H1 (cell line): Measurements from ENCODE around the gene HINT1. TPM values are rescaled to one million over a fixed set of nuclear protein-coding genes. Genes with fewer than 3 reads are reported as not detected.

Experiments
- CTCF ChIA-PET: fragments of 300-600 bp; sonication (Branson Sonifier 250); formaldehyde crosslinking; loops from one replicate; lab custom pipeline; 2021; ENCODE audit not compliant: partially characterized antibody; lab: Charles Lee
- POLR2A ChIA-PET: fragments of 300-600 bp; sonication (Branson Sonifier 250); formaldehyde crosslinking; loops from one replicate; lab custom pipeline; 2021; ENCODE audit warnings: inconsistent platforms; ENCODE audit not compliant: partially characterized antibody; lab: Charles Lee
- DNase-seq, 2 experiments: peaks; one replicate each; pipeline versions ENCODE4 v3.0.0 to v3.0.0-alpha.2; 2010 to 2022; ENCODE audit warnings: low spot score in 2 of 2, low read depth in 1 of 2, mixed read lengths in 1 of 2
- FAIRE-seq: peaks from 2 replicates; lab custom pipeline; 2011; peaks lifted over from hg19 to GRCh38; lab: Jason Lieb, UNC
- H2AFZ ChIP-seq: 2 replicates; pipeline ENCODE4 v1.8.1; 2012; ENCODE audit warnings: low read length, inconsistent platforms
- H2AK5ac ChIP-seq: 2 replicates; pipeline ENCODE4 v1.6.1; 2013; ENCODE audit warnings: low read depth, low read length
- H2BK120ac ChIP-seq: replicated peaks from 2 replicates; pipeline ENCODE3; 2013; ENCODE audit warnings: low read depth, low read length, inconsistent platforms
- H2BK12ac ChIP-seq: 2 replicates; pipeline ENCODE4 v1.6.1; 2013; ENCODE audit warnings: low read depth, low read length
- H2BK15ac ChIP-seq: 2 replicates; pipeline ENCODE4 v1.6.1; 2013; ENCODE audit warnings: low read length
- H2BK20ac ChIP-seq: 2 replicates; pipeline ENCODE4 v1.6.1; 2013; ENCODE audit warnings: low read length
- H2BK5ac ChIP-seq: 2 replicates; pipeline ENCODE4 v1.6.1; 2013; ENCODE audit warnings: low read depth, low read length
- H3K14ac ChIP-seq: 2 replicates; pipeline ENCODE4 v1.6.1; 2013; ENCODE audit warnings: inconsistent platforms; ENCODE audit not compliant: insufficient read length
- H3K18ac ChIP-seq: 2 replicates; pipeline ENCODE4 v1.6.1; 2013; ENCODE audit warnings: low read length; ENCODE audit errors: extremely low read depth
- H3K23ac ChIP-seq: 2 replicates; pipeline ENCODE4 v1.6.1; 2013; ENCODE audit warnings: inconsistent platforms; ENCODE audit not compliant: insufficient read length
- H3K23me2 ChIP-seq: 2 replicates; pipeline ENCODE4 v1.6.1; 2013; ENCODE audit warnings: low read depth, low read length
- H3K27ac ChIP-seq: 2 replicates; pipeline ENCODE4 v1.6.1; 2011; ENCODE audit warnings: low read depth, low read length, inconsistent platforms
- H3K27me3 ChIP-seq, 4 experiments: replicated peaks in 1 of 4; 1 replicate in 1 of 4; 2 replicates in 3 of 4; pipeline versions ENCODE4 v1.6.1 to v1.8.1; 2011 to 2013; ENCODE audit warnings: low read length in 3 of 4, mild to moderate bottlenecking in 3 of 4, inconsistent platforms in 2 of 4, mixed read lengths in 2 of 4, moderate library complexity in 1 of 4; ENCODE audit not compliant: control insufficient read depth in 3 of 4, insufficient read depth in 3 of 4; ENCODE audit errors: extremely low read depth in 1 of 4
- H3K36me3 ChIP-seq, 4 experiments: 2 replicates each; pipeline versions ENCODE4 v1.6.1 to v1.8.1; 2011 to 2013; ENCODE audit warnings: mild to moderate bottlenecking in 4 of 4, low read length in 3 of 4, moderate library complexity in 2 of 4, control low read depth in 1 of 4, inconsistent platforms in 1 of 4; ENCODE audit not compliant: insufficient read depth in 4 of 4, control insufficient read depth in 2 of 4
- H3K4ac ChIP-seq: replicated peaks from 2 replicates; pipeline ENCODE3; 2013; ENCODE audit warnings: low read length, low read depth, mixed read lengths, inconsistent platforms; ENCODE audit not compliant: insufficient read length
- H3K4me1 ChIP-seq, 4 experiments: replicated peaks in 1 of 4; 1 replicate in 1 of 4; 2 replicates in 3 of 4; pipeline versions ENCODE4 v1.6.1 to v1.8.1; 2011 to 2013; ENCODE audit warnings: low read length in 3 of 4, inconsistent platforms in 2 of 4, mixed read lengths in 1 of 4; ENCODE audit not compliant: insufficient read depth in 4 of 4, control insufficient read depth in 3 of 4
- H3K4me2 ChIP-seq, 2 experiments: 2 replicates each; pipeline versions ENCODE4 v1.6.1 to v1.8.1; 2011 to 2013; ENCODE audit warnings: low read depth in 2 of 2, low read length in 2 of 2, control low read depth in 1 of 2, inconsistent platforms in 1 of 2, mild to moderate bottlenecking in 1 of 2; ENCODE audit not compliant: insufficient read depth in 1 of 2
- H3K4me3 ChIP-seq, 4 experiments: fragments of 200-600, 300-600 bp in 1 of 4; sonication (generic), shearing (Covaris generic), sonication (Bioruptor Twin) in 1 of 4; 2 replicates each; pipeline versions ENCODE4 v1.5.1 to v1.8.1; 2011 to 2016; ENCODE audit warnings: low read length in 4 of 4, low read depth in 3 of 4, control low read depth in 2 of 4, inconsistent platforms in 2 of 4, mild to moderate bottlenecking in 2 of 4, mixed read lengths in 1 of 4, moderate library complexity in 1 of 4; ENCODE audit not compliant: insufficient read depth in 2 of 4; ENCODE audit errors: extremely low read depth in 1 of 4
- H3K56ac ChIP-seq: replicated peaks from 2 replicates; pipeline ENCODE3; 2013; ENCODE audit warnings: low read depth, mild to moderate bottlenecking, mixed read lengths, low read length, inconsistent platforms; ENCODE audit not compliant: insufficient read length
- H3K79me1 ChIP-seq: 2 replicates; pipeline ENCODE4 v1.6.1; 2013; ENCODE audit warnings: low read depth, low read length, control low read depth
- H3K79me2 ChIP-seq, 2 experiments: 2 replicates each; pipeline versions ENCODE4 v1.6.1 to v1.8.1; 2012 to 2013; ENCODE audit warnings: low read length in 2 of 2, mild to moderate bottlenecking in 2 of 2, inconsistent platforms in 1 of 2; ENCODE audit not compliant: insufficient read depth in 2 of 2, control insufficient read depth in 1 of 2
- H3K9ac ChIP-seq, 4 experiments: replicated peaks in 1 of 4; 1 replicate in 1 of 4; 2 replicates in 3 of 4; pipeline versions ENCODE4 v1.6.1 to v1.8.1; 2011 to 2013; ENCODE audit warnings: low read depth in 3 of 4, low read length in 3 of 4, control low read depth in 2 of 4, mild to moderate bottlenecking in 2 of 4, moderate library complexity in 2 of 4, inconsistent platforms in 1 of 4; ENCODE audit errors: extremely low read depth in 1 of 4
- H3K9me3 ChIP-seq, 2 experiments: 2 replicates each; pipeline versions ENCODE4 v1.6.1 to v1.8.1; 2012 to 2013; ENCODE audit warnings: mild to moderate bottlenecking in 2 of 2, moderate library complexity in 2 of 2, control low read depth in 1 of 2, inconsistent platforms in 1 of 2, low read depth in 1 of 2, low read length in 1 of 2, mixed read lengths in 1 of 2; ENCODE audit not compliant: insufficient read depth in 2 of 2
- H4K20me1 ChIP-seq, 2 experiments: replicated peaks in 1 of 2; 2 replicates each; pipeline versions ENCODE3 to v1.8.1; 2011 to 2013; ENCODE audit warnings: inconsistent platforms in 2 of 2, low read length in 2 of 2, mild to moderate bottlenecking in 1 of 2; ENCODE audit not compliant: insufficient read depth in 2 of 2, control insufficient read depth in 1 of 2
- H4K5ac ChIP-seq: 2 replicates; pipeline ENCODE4 v1.6.1; 2013; ENCODE audit warnings: low read length, low read depth, mixed read lengths, inconsistent platforms; ENCODE audit not compliant: insufficient read length
- H4K8ac ChIP-seq: 2 replicates; pipeline ENCODE4 v1.8.0; 2013; ENCODE audit warnings: mild to moderate bottlenecking, moderate library complexity, low read length, inconsistent platforms; ENCODE audit not compliant: insufficient read depth; ENCODE audit errors: extremely low read depth
- H4K91ac ChIP-seq: replicated peaks from 2 replicates; pipeline ENCODE3; 2013; ENCODE audit warnings: low read length, mixed read lengths, inconsistent platforms; ENCODE audit not compliant: insufficient read length
- CBX8 ChIP-seq: fragments of 300-800, 300-1000 bp; sonication (generic); IDR thresholded peaks from 2 replicates; pipeline ENCODE4 v1.7.1; 2016; ENCODE audit warnings: low read depth, low read length, borderline replicate concordance
- EGR1 ChIP-seq: IDR thresholded peaks from 2 replicates; pipeline ENCODE4 v1.6.1; 2011; ENCODE audit warnings: low read depth, low read length, borderline replicate concordance
- HDAC6 ChIP-seq: IDR thresholded peaks from one replicate; pipeline ENCODE4 v1.7.1; 2012; ENCODE audit warnings: low read depth, mild to moderate bottlenecking, inconsistent platforms, low read length, moderate library complexity
- JUN ChIP-seq: IDR thresholded peaks from 2 replicates; pipeline ENCODE4 v1.6.1; 2011; ENCODE audit warnings: low read depth, mild to moderate bottlenecking, improper control_type of control experiment, low read length
- NANOG ChIP-seq: IDR thresholded peaks from 2 replicates; pipeline ENCODE4 v1.6.1; 2011; ENCODE audit warnings: low read length, low read depth, mild to moderate bottlenecking, inconsistent platforms; ENCODE audit not compliant: insufficient read depth, poor library complexity, severe bottlenecking
- POLR2A ChIP-seq, 2 experiments: IDR thresholded peaks; 1 replicate in 1 of 2; 2 replicates in 1 of 2; pipeline ENCODE4 v1.6.1; 2011; ENCODE audit warnings: low read depth in 2 of 2, low read length in 2 of 2, mild to moderate bottlenecking in 2 of 2; ENCODE audit errors: control extremely low read depth in 1 of 2
- POLR2AphosphoS5 ChIP-seq: IDR thresholded peaks from 2 replicates; pipeline ENCODE4 v1.6.1; 2011; ENCODE audit warnings: low read depth, low read length
- RFX5 ChIP-seq: IDR thresholded peaks from 2 replicates; pipeline ENCODE4 v1.6.1; 2011; ENCODE audit warnings: low read depth, low read length, improper control_type of control experiment, borderline replicate concordance
- RNF2 ChIP-seq: fragments of 200-900, 300-1000 bp; sonication (generic); IDR thresholded peaks from 2 replicates; pipeline ENCODE4 v1.7.1; 2016; ENCODE audit warnings: borderline replicate concordance, low read depth, mild to moderate bottlenecking, antibody characterized with exemption, low read length; ENCODE audit not compliant: poor library complexity, severe bottlenecking; ENCODE audit errors: missing control alignments
- SAP30 ChIP-seq: fragments of 300-600 bp; sonication (generic); IDR thresholded peaks from 2 replicates; pipeline ENCODE4 v1.7.1; 2012; ENCODE audit warnings: low read length, moderate library complexity, mild to moderate bottlenecking, inconsistent platforms; ENCODE audit not compliant: insufficient read depth, insufficient replicate concordance
- SUZ12 ChIP-seq: fragments of 200-600 bp; sonication (generic); IDR thresholded peaks from 2 replicates; pipeline ENCODE4 v1.6.1; 2012; ENCODE audit warnings: mild to moderate bottlenecking, inconsistent platforms, low read length, moderate library complexity, mixed read lengths
- TBP ChIP-seq: IDR thresholded peaks from 2 replicates; pipeline ENCODE4 v1.6.1; 2011; ENCODE audit warnings: low read depth, low read length, improper control_type of control experiment
- TCF12 ChIP-seq: IDR thresholded peaks from 2 replicates; pipeline ENCODE4 v1.6.1; 2011; ENCODE audit warnings: low read depth, mild to moderate bottlenecking, low read length
- TEAD4 ChIP-seq: IDR thresholded peaks from 2 replicates; pipeline ENCODE4 v1.6.1; 2012; ENCODE audit warnings: low read depth, low read length, inconsistent platforms, mixed read lengths
- WGBS, 2 experiments: shearing (Covaris generic) in 1 of 2; methylation state at CpG; one replicate each; pipeline versions ENCODE4 v1.1.6 to v1.1.7; 2013 to 2015; ENCODE audit warnings: low lambda C conversion rate in 2 of 2, mixed read lengths in 2 of 2, inconsistent platforms in 1 of 2, low coverage in 1 of 2, missing lambda C conversion rate in 1 of 2; ENCODE audit not compliant: insufficient replicate concordance in 2 of 2, insufficient coverage in 1 of 2, insufficient read length in 1 of 2; ENCODE audit errors: extremely low coverage in 1 of 2, missing lambda C conversion rate in 1 of 2; 5-methylcytosine and 5-hydroxymethylcytosine counted together
- polyA plus RNA-seq, 7 experiments: library from polyadenylated mRNA; depleted of rRNA in 3 of 7; stranded (reverse) in 5 of 7; unstranded in 2 of 7; fragments of >200 nt in 5 of 7; fragments of 200-250 nt in 2 of 7; gene quantifications; 1 replicate in 5 of 7; 2 replicates in 1 of 7; 4 replicates in 1 of 7; pipeline versions ENCODE4 v1.2.1 to v1.2.3, GENCODE V29; 2011 to 2013; ENCODE audit warnings: missing spikeins in 2 of 7, mixed read lengths in 2 of 7
- total RNA-seq: library from RNA; stranded (reverse); fragmentation: NEBNext Ultra II Directional; extraction: Animal tissue kit (Norgen Biotek cat#: 25700); gene quantifications from 2 replicates; pipeline ENCODE4 v1.2.1, GENCODE V29; 2021

HINT1 gene
- total and polyA plus RNA-seq, 2 of the 8 experiments (the other 6 are each of a cell fraction or from before 2014, with no cell fraction given), result 230 to 479 TPM

GRCh38 chr5:131148835-131149234 lies 16.2 kb downstream of the HINT1 start:
- CTCF ChIA-PET, result interaction anchor here (0.5 to 0.6 kb wide), 2 partner anchors 11 to 122 kb away, joined by 3 read pairs; no protein-coding TSS in a partner anchor
- DNase-seq, result no peak

More at GRCh38 chr5:131148835-131149234, 16.2 kb downstream of the HINT1 start:
- no peak overlapping the region for H2BK20ac ChIP-seq
- no peak overlapping the region for H2AFZ ChIP-seq
- no peak for FAIRE-seq
- H3K79me2 ChIP-seq, result no peaks in the 10 kb centered on the region
- H3K4me2 ChIP-seq, result no peak overlapping the region
- no peak overlapping the region for H3K4me3 ChIP-seq
- H3K23ac ChIP-seq, result no peak overlapping the region
- no peaks in the 10 kb centered on the region for H4K20me1 ChIP-seq
- 76% methylated on average over 2 of the region's 2 CpGs; no CpG with 5 or more reads in 1 of the 2 experiments for WGBS, 2 experiments
- H4K8ac ChIP-seq, result no peak overlapping the region
- H3K56ac ChIP-seq, result no peak overlapping the region
- H4K5ac ChIP-seq, result no peak overlapping the region
- H3K27ac ChIP-seq, result no peak overlapping the region
- no peak overlapping the region for H2BK120ac ChIP-seq
- no peaks in the 10 kb centered on the region for H3K79me1 ChIP-seq
- no peak overlapping the region for H2BK12ac ChIP-seq
- H2AK5ac ChIP-seq, result no peak overlapping the region
- H3K23me2 ChIP-seq, result no peaks in the 10 kb centered on the region
- TF ChIP-seq EGR1, result no peak
- TF ChIP-seq RFX5, result no peak
- no peak for TF ChIP-seq POLR2A (IDR thresholded peaks at IDR 0.05; ENCODE audit: control extremely low read depth in 1 of 2, low read depth in 2 of 2, low read length in 2 of 2)
- no peak for TF ChIP-seq TBP
- no peak for TF ChIP-seq POLR2AphosphoS5
- TF ChIP-seq HDAC6, result no peak
- TF ChIP-seq TCF12, result no peak
- no peak for TF ChIP-seq CBX8
- no peak for TF ChIP-seq TEAD4
- TF ChIP-seq RNF2, result no peak
- no peak for TF ChIP-seq SUZ12
- no peak for TF ChIP-seq NANOG
- no peak for TF ChIP-seq SAP30
- TF ChIP-seq JUN, result no peak
- TF ChIP-seq, all 59 proteins: peak for 0
- POLR2A ChIA-PET, result no interaction called here
- no peak overlapping the region for H3K18ac ChIP-seq
- H3K27me3 ChIP-seq, result no peaks in the 10 kb centered on the region
- H3K14ac ChIP-seq, result no peak overlapping the region
- H3K36me3 ChIP-seq, result no peaks in the 10 kb centered on the region
- H3K4ac ChIP-seq, result no peak overlapping the region
- H3K4me1 ChIP-seq, result no peaks in the 10 kb centered on the region
- H4K91ac ChIP-seq, result no peak overlapping the region
- no peaks in the 10 kb centered on the region for H3K9me3 ChIP-seq
- no peak overlapping the region for H2BK15ac ChIP-seq
- H3K9ac ChIP-seq, result no peak overlapping the region
- no peak overlapping the region for H2BK5ac ChIP-seq
